Measurements from ENCODE around the gene ZFYVE21. TPM values are rescaled to one million over a fixed set of nuclear protein-coding genes. Genes with fewer than 3 reads are reported as not detected.

The ZFYVE21 gene
- polyA plus RNA-seq, 4 donors: 40.0 to 53.6 (median 42.1) TPM

- WGBS, 3 donors: 44 to 68% (median 61%) methylated on average over 13 of the region's 13 CpGs
- FAIRE-seq: no peak
- no peak overlapping the region for H3K4me3 ChIP-seq (ENCODE audit: low read depth in 1 of 3, low read length in 3 of 3)
- H3K9me3 ChIP-seq (ENCODE audit: control insufficient read depth in 2 of 2, insufficient read depth in 1 of 2, low read depth in 1 of 2, low read length in 1 of 2): no peaks in the 10 kb centered on the region
- H3K4me1 ChIP-seq (ENCODE audit: control insufficient read depth in 3 of 3, insufficient read depth in 2 of 3, low read depth in 1 of 3, low read length in 2 of 3): no peaks in the 10 kb centered on the region
- DNase-seq: peak; percentile 11 to 36
- H3K27ac ChIP-seq (ENCODE audit: low read depth in 1 of 3, low read length in 2 of 3): no peak overlapping the region
- no peaks in the 10 kb centered on the region for H3K27me3 ChIP-seq (ENCODE audit: control insufficient read depth in 3 of 3, insufficient read depth in 3 of 3, low read length in 3 of 3)
- peaks cover 35 to 77% (median 35%) of the 10 kb centered on the region in 3 donors for H3K36me3 ChIP-seq (ENCODE audit: control insufficient read depth in 3 of 3, insufficient read depth in 2 of 3, low read depth in 1 of 3, low read length in 3 of 3)
Observed at GRCh38 chr14:103679351-103679750, 36.3 kb upstream of the ZFYVE21 start.

DNA sequence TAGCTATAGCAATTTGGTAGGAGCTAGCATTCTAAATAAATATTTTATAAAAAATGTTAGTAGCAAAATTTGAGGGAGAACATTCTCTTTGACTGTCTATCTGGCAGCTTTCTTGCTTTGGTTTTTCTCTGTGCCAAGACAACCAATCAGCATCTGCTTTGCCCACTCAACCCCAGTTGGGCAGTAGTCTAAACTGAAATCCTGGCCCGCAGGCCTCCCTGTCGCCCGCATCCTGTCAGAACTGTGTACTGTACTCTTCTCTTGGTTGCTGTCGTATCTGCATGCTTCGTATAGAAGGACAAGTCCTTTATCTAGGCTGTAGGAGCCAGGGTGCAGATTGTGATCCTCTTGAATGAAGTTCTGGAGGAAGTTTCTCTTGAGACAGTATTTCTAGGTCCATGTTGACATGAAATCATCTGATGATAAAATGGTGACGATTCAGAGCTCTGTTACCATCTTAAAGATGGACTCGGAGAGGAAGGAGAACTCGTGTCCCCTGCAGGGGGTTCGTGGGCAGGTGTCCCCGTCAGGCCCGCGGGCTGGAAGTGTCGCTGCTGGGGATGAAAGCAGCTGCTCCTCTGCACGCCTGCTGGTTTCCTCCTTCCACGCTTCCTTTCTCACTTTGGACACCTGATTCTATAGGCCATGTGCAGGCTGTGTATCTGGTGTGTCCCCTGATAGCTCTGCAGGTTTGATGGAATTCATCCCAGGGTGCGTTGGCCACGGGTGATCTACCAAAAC is 34.9 kb upstream of the ZFYVE21 start:
- Histone ChIP-seq H3K4me1 (ENCODE audit: control insufficient read depth in 3 of 3, insufficient read depth in 2 of 3, low read depth in 1 of 3, low read length in 2 of 3) (no peaks in the 10 kb centered on the region), H3K27ac (ENCODE audit: low read depth in 1 of 3, low read length in 2 of 3) (no peak overlapping the region), H3K27me3 (ENCODE audit: control insufficient read depth in 3 of 3, insufficient read depth in 3 of 3, low read length in 3 of 3) (no peaks in the 10 kb centered on the region), H3K4me3 (ENCODE audit: low read depth in 1 of 3, low read length in 3 of 3) (no peak overlapping the region), H3K36me3 (ENCODE audit: control insufficient read depth in 3 of 3, insufficient read depth in 2 of 3, low read depth in 1 of 3, low read length in 3 of 3) (peaks cover 29 to 79% (median 36%) of the 10 kb centered on the region in 3 donors), H3K9me3 (ENCODE audit: control insufficient read depth in 2 of 2, insufficient read depth in 1 of 2, low read depth in 1 of 2, low read length in 1 of 2) (no peaks in the 10 kb centered on the region)
- no peak for FAIRE-seq
- 89 to 93% (median 90%) methylated on average over 17 of the region's 17 CpGs for WGBS, 3 donors
- DNase-seq: no peak

DNA sequence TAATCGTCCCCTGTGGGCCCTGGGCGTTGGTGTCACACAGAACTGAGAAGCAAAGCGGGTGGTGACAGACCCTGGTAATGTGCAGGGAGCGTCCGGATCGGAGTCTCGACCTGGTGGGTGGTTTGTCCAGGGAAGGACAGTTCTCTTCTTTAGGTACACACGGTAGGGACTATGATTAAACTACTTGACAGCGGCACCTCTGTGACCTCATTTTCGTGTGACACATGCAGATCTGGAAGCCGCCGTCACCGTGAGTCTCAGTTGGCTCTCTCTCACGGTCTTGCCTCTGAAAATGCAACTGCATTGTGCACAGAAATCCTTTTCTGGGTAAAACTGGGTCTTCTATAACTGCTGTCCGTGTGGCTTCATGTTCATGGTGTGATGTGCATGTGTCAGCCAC is 32.5 kb upstream of the ZFYVE21 start:
- WGBS, 3 donors: 84 to 85% (median 84%) methylated on average over 15 of the region's 15 CpGs
- H3K27ac ChIP-seq (ENCODE audit: low read depth in 1 of 3, low read length in 2 of 3): no peak overlapping the region
- no peak overlapping the region for H3K4me3 ChIP-seq (ENCODE audit: low read depth in 1 of 3, low read length in 3 of 3)
- DNase-seq (no peak), FAIRE-seq (no peak)
- no peaks in the 10 kb centered on the region for H3K4me1 ChIP-seq (ENCODE audit: control insufficient read depth in 3 of 3, insufficient read depth in 2 of 3, low read depth in 1 of 3, low read length in 2 of 3)
- no peaks in the 10 kb centered on the region for H3K27me3 ChIP-seq (ENCODE audit: control insufficient read depth in 3 of 3, insufficient read depth in 3 of 3, low read length in 3 of 3)
- H3K9me3 ChIP-seq (ENCODE audit: control insufficient read depth in 2 of 2, insufficient read depth in 1 of 2, low read depth in 1 of 2, low read length in 1 of 2): no peaks in the 10 kb centered on the region
- peaks cover 20 to 75% (median 39%) of the 10 kb centered on the region in 3 donors for H3K36me3 ChIP-seq (ENCODE audit: control insufficient read depth in 3 of 3, insufficient read depth in 2 of 3, low read depth in 1 of 3, low read length in 3 of 3)

DNA sequence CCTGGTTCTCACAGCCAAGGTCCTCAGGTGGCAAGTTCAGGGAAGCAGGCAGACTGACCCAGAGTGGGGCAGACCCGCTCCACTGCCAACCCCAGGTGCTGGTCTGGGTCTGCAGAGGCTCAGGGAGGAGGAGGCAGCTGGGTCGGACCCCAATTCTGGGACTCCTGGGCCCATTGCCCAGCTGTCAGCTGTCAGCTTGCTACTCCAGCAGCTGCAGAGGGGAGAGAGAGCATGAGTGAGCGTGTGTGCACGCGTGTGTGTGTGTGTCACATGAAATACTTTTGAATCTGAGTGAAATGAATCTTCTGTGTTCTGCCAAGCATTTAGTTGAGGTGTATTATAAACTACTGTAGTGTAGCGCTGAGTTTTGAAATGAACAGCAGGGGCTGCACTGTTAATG is 31.1 kb upstream of the ZFYVE21 start:
- DNase-seq (no peak), FAIRE-seq (no peak)
- H3K27me3 ChIP-seq (ENCODE audit: control insufficient read depth in 3 of 3, insufficient read depth in 3 of 3, low read length in 3 of 3): no peaks in the 10 kb centered on the region
- 78 to 97% (median 90%) methylated on average over 6 of the region's 6 CpGs for WGBS, 3 donors
- H3K4me3 ChIP-seq (ENCODE audit: low read depth in 1 of 3, low read length in 3 of 3): no peak overlapping the region
- H3K4me1 ChIP-seq (ENCODE audit: control insufficient read depth in 3 of 3, insufficient read depth in 2 of 3, low read depth in 1 of 3, low read length in 2 of 3): peaks cover 0 to 2% (median 0%) of the 10 kb centered on the region in 3 donors
- H3K27ac ChIP-seq (ENCODE audit: low read depth in 1 of 3, low read length in 2 of 3): no peak overlapping the region
- no peaks in the 10 kb centered on the region for H3K9me3 ChIP-seq (ENCODE audit: control insufficient read depth in 2 of 2, insufficient read depth in 1 of 2, low read depth in 1 of 2, low read length in 1 of 2)
- peaks cover 16 to 76% (median 31%) of the 10 kb centered on the region in 3 donors for H3K36me3 ChIP-seq (ENCODE audit: control insufficient read depth in 3 of 3, insufficient read depth in 2 of 3, low read depth in 1 of 3, low read length in 3 of 3)

- H3K27me3 ChIP-seq (ENCODE audit: control insufficient read depth in 3 of 3, insufficient read depth in 3 of 3, low read length in 3 of 3): no peaks in the 10 kb centered on the region
- H3K27ac ChIP-seq (ENCODE audit: low read depth in 1 of 3, low read length in 2 of 3): no peak overlapping the region
- DNase-seq (no peak), FAIRE-seq (no peak)
- no peak overlapping the region for H3K4me3 ChIP-seq (ENCODE audit: low read depth in 1 of 3, low read length in 3 of 3)
- H3K4me1 ChIP-seq (ENCODE audit: control insufficient read depth in 3 of 3, insufficient read depth in 2 of 3, low read depth in 1 of 3, low read length in 2 of 3): peaks cover 0 to 2% (median 0%) of the 10 kb centered on the region in 3 donors
- no peaks in the 10 kb centered on the region for H3K9me3 ChIP-seq (ENCODE audit: control insufficient read depth in 2 of 2, insufficient read depth in 1 of 2, low read depth in 1 of 2, low read length in 1 of 2)
- 89 to 96% (median 91%) methylated on average over 15 of the region's 15 CpGs for WGBS, 3 donors
- peaks cover 13 to 78% (median 27%) of the 10 kb centered on the region in 3 donors for H3K36me3 ChIP-seq (ENCODE audit: control insufficient read depth in 3 of 3, insufficient read depth in 2 of 3, low read depth in 1 of 3, low read length in 3 of 3)
Observed at GRCh38 chr14:103684871-103685270, 30.7 kb upstream of the ZFYVE21 start.

DNA sequence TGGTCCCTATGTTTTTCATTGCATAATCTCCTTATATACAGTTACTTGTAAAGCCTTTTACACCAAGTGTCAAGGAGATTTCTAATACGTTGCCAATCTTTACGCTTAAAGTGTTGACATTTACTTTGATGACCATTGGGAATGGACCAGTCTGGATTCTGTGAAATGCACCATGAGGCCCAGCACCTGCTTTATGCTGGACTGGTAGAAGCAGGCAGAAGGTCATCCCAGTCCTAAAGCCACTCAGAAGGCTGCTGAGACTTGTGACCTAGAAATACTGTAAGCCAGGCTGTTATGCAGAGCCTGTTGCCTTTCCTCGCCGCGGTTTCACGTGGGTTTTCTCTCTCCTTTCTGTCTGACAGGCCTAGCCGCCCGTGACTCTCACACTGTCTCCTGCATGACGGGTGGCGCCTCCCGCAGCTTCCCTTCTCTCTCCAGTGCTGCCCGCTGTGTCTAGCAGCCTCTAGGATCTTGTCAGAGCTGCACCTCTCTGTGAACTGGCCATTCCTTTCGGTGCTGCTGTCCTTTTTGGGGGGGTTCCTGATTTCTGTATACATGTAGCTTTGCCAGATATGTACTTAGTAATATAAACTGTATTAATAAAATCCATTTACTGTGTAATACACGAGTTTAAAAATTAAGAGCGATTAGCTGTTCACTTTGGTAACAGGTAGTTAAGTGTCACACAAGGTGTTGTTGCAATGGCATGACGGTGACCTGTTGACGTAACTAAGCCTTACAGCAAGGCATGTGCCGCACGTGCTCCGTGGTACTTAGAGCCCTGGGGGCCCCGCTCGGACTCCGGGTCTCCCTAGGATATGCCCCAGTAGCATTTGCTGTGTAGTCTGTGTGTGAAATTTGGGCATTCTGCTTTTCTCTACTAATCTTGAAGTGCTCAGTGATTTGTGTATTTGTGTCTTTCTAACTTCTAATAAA is 30.1 kb upstream of the ZFYVE21 start:
- DNase-seq: no peak
- no peaks in the 10 kb centered on the region for H3K27me3 ChIP-seq (ENCODE audit: control insufficient read depth in 3 of 3, insufficient read depth in 3 of 3, low read length in 3 of 3)
- 93 to 96% (median 94%) methylated on average over 23 of the region's 23 CpGs for WGBS, 3 donors
- H3K4me1 ChIP-seq (ENCODE audit: control insufficient read depth in 3 of 3, insufficient read depth in 2 of 3, low read depth in 1 of 3, low read length in 2 of 3): peaks cover 0 to 2% (median 0%) of the 10 kb centered on the region in 3 donors
- FAIRE-seq: no peak
- H3K36me3 ChIP-seq (ENCODE audit: control insufficient read depth in 3 of 3, insufficient read depth in 2 of 3, low read depth in 1 of 3, low read length in 3 of 3): peaks cover 13 to 81% (median 26%) of the 10 kb centered on the region in 3 donors
- H3K4me3 ChIP-seq (ENCODE audit: low read depth in 1 of 3, low read length in 3 of 3): no peak overlapping the region
- H3K27ac ChIP-seq (ENCODE audit: low read depth in 1 of 3, low read length in 2 of 3): no peak overlapping the region
- H3K9me3 ChIP-seq (ENCODE audit: control insufficient read depth in 2 of 2, insufficient read depth in 1 of 2, low read depth in 1 of 2, low read length in 1 of 2): no peaks in the 10 kb centered on the region

GRCh38 chr14:103686831-103687485 is 28.7 kb upstream of the ZFYVE21 start:
- peaks cover 0 to 2% (median 0%) of the 10 kb centered on the region in 3 donors for H3K4me1 ChIP-seq (ENCODE audit: control insufficient read depth in 3 of 3, insufficient read depth in 2 of 3, low read depth in 1 of 3, low read length in 2 of 3)
- H3K4me3 ChIP-seq (ENCODE audit: low read depth in 1 of 3, low read length in 3 of 3): no peak overlapping the region
- no peaks in the 10 kb centered on the region for H3K27me3 ChIP-seq (ENCODE audit: control insufficient read depth in 3 of 3, insufficient read depth in 3 of 3, low read length in 3 of 3)
- H3K9me3 ChIP-seq (ENCODE audit: control insufficient read depth in 2 of 2, insufficient read depth in 1 of 2, low read depth in 1 of 2, low read length in 1 of 2): no peaks in the 10 kb centered on the region
- peaks cover 11 to 73% (median 19%) of the 10 kb centered on the region in 3 donors for H3K36me3 ChIP-seq (ENCODE audit: control insufficient read depth in 3 of 3, insufficient read depth in 2 of 3, low read depth in 1 of 3, low read length in 3 of 3)
- FAIRE-seq: no peak
- no peak for DNase-seq
- H3K27ac ChIP-seq (ENCODE audit: low read depth in 1 of 3, low read length in 2 of 3): no peak overlapping the region
- WGBS, 3 donors: 86 to 94% (median 91%) methylated on average over 19 of the region's 19 CpGs

- H3K4me1 ChIP-seq (ENCODE audit: control insufficient read depth in 3 of 3, insufficient read depth in 2 of 3, low read depth in 1 of 3, low read length in 2 of 3): peaks cover 0 to 2% (median 0%) of the 10 kb centered on the region in 3 donors
- no peak overlapping the region for H3K4me3 ChIP-seq (ENCODE audit: low read depth in 1 of 3, low read length in 3 of 3)
- peaks cover 11 to 72% (median 21%) of the 10 kb centered on the region in 3 donors for H3K36me3 ChIP-seq (ENCODE audit: control insufficient read depth in 3 of 3, insufficient read depth in 2 of 3, low read depth in 1 of 3, low read length in 3 of 3)
- no peak for FAIRE-seq
- no peak overlapping the region for H3K27ac ChIP-seq (ENCODE audit: low read depth in 1 of 3, low read length in 2 of 3)
- 92 to 96% (median 93%) methylated on average over 4 of the region's 4 CpGs for WGBS, 3 donors
- no peak for DNase-seq
- no peaks in the 10 kb centered on the region for H3K9me3 ChIP-seq (ENCODE audit: control insufficient read depth in 2 of 2, insufficient read depth in 1 of 2, low read depth in 1 of 2, low read length in 1 of 2)
- H3K27me3 ChIP-seq (ENCODE audit: control insufficient read depth in 3 of 3, insufficient read depth in 3 of 3, low read length in 3 of 3): no peaks in the 10 kb centered on the region
Observed at GRCh38 chr14:103687712-103688111, 27.9 kb upstream of the ZFYVE21 start.

Measured in small intestine (tissue), 7 donors.